ENCODE data around the gene SPRED2. TPM values are rescaled to one million over a fixed set of nuclear protein-coding genes. Genes with fewer than 3 reads are reported as not detected.

The SPRED2 gene
- total RNA-seq, 4 donors from 2014 or later: 8.4 to 34.8 (median 29.7) TPM

DNA sequence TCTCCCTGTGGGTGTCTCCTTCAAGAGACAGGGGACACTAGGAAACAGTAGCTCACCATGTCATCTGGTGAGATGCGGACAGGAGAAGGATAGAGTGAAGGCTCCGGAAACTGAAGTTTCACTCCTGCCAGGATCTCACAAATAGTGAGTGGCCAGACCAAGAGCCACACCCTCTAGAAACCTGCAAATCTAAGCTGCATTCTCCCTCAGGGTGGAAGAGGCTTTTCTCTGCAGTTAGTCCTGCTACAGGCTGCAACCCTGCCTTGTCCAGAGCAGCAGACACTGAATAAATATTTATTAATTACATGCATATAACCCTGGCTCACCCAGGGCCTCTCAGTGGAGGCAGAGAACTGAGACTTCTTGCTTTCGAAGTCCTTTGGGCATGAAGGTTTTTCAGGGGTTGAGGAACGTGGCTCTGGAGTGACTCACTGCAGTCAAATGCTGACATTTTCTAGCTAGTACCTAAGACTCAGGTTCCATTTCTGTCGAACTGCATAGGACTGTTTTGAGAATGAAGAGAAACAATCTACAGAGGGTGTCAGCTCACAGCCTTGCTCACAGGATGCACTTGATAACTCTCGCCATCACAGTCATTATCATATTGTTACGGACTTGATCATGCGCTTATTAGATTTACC lies 117.5 kb downstream of the SPRED2 start:
- H3K27ac ChIP-seq: no peak overlapping the region
- TF ChIP-seq EP300 (IDR thresholded peaks at IDR 0.05; ENCODE audit: low read depth): no peak
- no peak for TF ChIP-seq POLR2AphosphoS5 (IDR thresholded peaks at IDR 0.05)
- no peak for TF ChIP-seq POLR2A (IDR thresholded peaks at IDR 0.05)
- TF ChIP-seq, protein P1, sequence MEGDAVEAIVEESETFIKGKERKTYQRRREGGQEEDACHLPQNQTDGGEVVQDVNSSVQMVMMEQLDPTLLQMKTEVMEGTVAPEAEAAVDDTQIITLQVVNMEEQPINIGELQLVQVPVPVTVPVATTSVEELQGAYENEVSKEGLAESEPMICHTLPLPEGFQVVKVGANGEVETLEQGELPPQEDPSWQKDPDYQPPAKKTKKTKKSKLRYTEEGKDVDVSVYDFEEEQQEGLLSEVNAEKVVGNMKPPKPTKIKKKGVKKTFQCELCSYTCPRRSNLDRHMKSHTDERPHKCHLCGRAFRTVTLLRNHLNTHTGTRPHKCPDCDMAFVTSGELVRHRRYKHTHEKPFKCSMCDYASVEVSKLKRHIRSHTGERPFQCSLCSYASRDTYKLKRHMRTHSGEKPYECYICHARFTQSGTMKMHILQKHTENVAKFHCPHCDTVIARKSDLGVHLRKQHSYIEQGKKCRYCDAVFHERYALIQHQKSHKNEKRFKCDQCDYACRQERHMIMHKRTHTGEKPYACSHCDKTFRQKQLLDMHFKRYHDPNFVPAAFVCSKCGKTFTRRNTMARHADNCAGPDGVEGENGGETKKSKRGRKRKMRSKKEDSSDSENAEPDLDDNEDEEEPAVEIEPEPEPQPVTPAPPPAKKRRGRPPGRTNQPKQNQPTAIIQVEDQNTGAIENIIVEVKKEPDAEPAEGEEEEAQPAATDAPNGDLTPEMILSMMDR (IDR thresholded peaks at IDR 0.05): no peak
- peaks cover 0 to 9% (median 4%) of the 10 kb centered on the region in 4 donors for H3K36me3 ChIP-seq
- H3K27me3 ChIP-seq: no peaks in the 10 kb centered on the region
- H3K4me1 ChIP-seq: peaks cover 0 to 7% (median 2%) of the 10 kb centered on the region in 4 donors
- intact Hi-C loops (cut with DNase I; ENCODE audit: low total_unique reads): no loop called here
- H3K9me3 ChIP-seq: no peaks in the 10 kb centered on the region
- no peak overlapping the region for H3K4me3 ChIP-seq
- in situ Hi-C loops (cut with MboI; ENCODE audit: low pct_ligation_motif_present in 1 of 4, low pct_unique_long_range_greater_than_20kb in 1 of 4, low sequenced_read_pairs in 3 of 4): no loop called here
- 83 to 96% methylated on average over 4 to 8 of the region's 8 CpGs for WGBS, 2 donors (ENCODE audit: low coverage in 1 of 2)
- no peak for DNase-seq

DNA sequence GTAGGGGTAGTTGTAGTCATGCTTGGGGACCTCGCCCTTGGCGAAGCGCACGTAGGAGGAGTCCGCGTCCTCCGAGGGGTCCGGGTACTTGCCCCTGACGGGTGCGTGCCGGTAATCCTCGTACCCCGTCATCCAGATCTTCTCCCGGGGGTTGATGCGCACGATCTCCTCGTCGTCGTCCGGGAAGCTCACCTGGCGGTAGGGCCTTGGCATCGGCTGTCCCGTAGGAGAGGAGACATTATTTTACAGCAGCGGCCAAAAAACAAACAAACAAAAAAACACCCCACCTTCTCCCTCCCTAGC lies 118.5 kb downstream of the SPRED2 start:
- intact Hi-C loops (cut with DNase I; ENCODE audit: low total_unique reads): no loop called here
- DNase-seq: no peak
- H3K27me3 ChIP-seq: no peaks in the 10 kb centered on the region
- H3K4me1 ChIP-seq: peaks cover 0 to 6% (median 2%) of the 10 kb centered on the region in 4 donors
- 98% methylated on average over 24 of the region's 24 CpGs; no CpG with 5 or more reads in 1 of the 2 donors for WGBS, 2 donors (ENCODE audit: low coverage in 1 of 2)
- peaks cover 0 to 9% (median 4%) of the 10 kb centered on the region in 4 donors for H3K36me3 ChIP-seq
- in situ Hi-C loops (cut with MboI; ENCODE audit: low pct_ligation_motif_present in 1 of 4, low pct_unique_long_range_greater_than_20kb in 1 of 4, low sequenced_read_pairs in 3 of 4): no loop called here
- no peaks in the 10 kb centered on the region for H3K9me3 ChIP-seq
- no peak overlapping the region for H3K27ac ChIP-seq
- TF ChIP-seq, protein P1 (IDR thresholded peaks at IDR 0.05): no peak
- TF ChIP-seq POLR2AphosphoS5 (IDR thresholded peaks at IDR 0.05) (no peak), POLR2A (IDR thresholded peaks at IDR 0.05) (no peak), EP300 (IDR thresholded peaks at IDR 0.05; ENCODE audit: low read depth) (no peak)
- H3K4me3 ChIP-seq: no peak overlapping the region

DNA sequence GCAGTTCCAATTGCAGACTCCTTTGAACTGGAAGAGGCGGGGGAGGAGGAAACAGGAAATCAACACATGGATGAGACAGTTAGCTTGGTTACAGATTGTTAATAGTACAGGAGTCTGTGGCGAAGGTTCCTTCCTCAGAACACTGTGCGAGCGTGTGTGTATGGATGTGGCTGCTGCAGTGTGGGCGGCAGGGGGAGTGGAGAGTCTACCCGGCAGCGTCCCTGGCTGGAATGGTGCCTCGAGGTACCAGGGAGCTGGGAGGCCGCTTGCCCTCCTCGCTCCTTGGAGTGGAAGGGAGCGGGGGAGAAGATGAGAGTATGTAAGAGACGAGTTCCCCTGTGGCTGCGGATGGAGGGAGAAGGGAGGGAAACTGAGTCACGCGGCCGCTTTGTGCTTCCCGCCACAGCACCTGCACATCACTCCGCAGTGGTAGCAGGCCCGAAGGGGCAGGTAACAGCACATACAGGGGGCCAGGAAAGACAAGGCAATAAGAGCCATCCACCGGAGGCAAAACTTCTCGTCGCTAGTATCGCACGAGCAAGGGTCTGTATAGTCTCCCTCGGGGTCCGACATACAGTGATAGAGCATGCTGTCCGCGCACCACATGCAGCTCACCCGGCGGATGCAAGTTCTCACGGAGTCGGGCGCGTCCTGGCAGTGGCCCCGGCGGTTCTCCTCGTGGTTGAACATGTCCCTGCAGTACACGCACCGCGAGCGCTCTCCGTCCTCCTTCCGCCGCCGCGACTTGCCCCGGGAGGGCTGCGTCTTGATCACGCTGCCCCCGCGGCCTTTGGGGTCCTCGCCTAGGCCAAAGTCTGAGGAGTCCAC lies 119.1 kb downstream of the SPRED2 start:
- in situ Hi-C loops (cut with MboI; ENCODE audit: low pct_ligation_motif_present in 1 of 4, low pct_unique_long_range_greater_than_20kb in 1 of 4, low sequenced_read_pairs in 3 of 4): no loop called here

DNA sequence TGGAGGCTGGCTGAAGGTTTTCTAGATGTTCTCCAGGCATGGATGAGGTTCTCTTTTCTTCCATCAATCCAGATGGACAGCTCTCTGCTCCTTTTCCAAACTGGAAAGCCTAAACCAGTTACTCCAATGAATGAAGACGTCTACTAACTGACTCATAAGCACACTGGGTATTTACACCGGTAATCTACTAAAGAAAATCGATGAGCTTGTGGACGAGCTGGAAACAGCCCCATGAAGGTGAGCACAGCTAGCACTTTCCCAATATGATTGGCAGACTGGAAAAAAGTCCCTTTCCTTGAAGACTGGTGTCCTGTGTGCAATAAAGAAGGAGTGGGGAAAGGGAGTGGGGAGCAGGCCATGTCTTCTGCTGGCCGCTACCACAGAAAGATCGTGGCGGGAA lies 120.8 kb downstream of the SPRED2 start:
- Histone ChIP-seq H3K27ac (peak overlapping the region in 1 of 4 donors; percentile 42), H3K36me3 (peaks cover 0 to 9% (median 4%) of the 10 kb centered on the region in 4 donors), H3K27me3 (no peaks in the 10 kb centered on the region), H3K9me3 (no peaks in the 10 kb centered on the region), H3K4me1 (peaks cover 0 to 6% (median 2%) of the 10 kb centered on the region in 4 donors), H3K4me3 (no peak overlapping the region)
- no peak for DNase-seq
- TF ChIP-seq POLR2AphosphoS5 (IDR thresholded peaks at IDR 0.05) (no peak), POLR2A (IDR thresholded peaks at IDR 0.05) (no peak), EP300 (IDR thresholded peaks at IDR 0.05; ENCODE audit: low read depth) (no peak)
- TF ChIP-seq, protein P1 (IDR thresholded peaks at IDR 0.05): no peak
- in situ Hi-C loops (cut with MboI; ENCODE audit: low pct_ligation_motif_present in 1 of 4, low pct_unique_long_range_greater_than_20kb in 1 of 4, low sequenced_read_pairs in 3 of 4) (no loop called here), intact Hi-C loops (cut with DNase I; ENCODE audit: low total_unique reads) (no loop called here)
- WGBS, 2 donors (ENCODE audit: low coverage in 1 of 2): 95% methylated on average over 7 of the region's 7 CpGs

More for the DNA sequence above, 119.1 kb downstream of the SPRED2 start:
- intact Hi-C loops (cut with DNase I; ENCODE audit: low total_unique reads): no loop called here
- DNase-seq: no peak
- WGBS, 2 donors (ENCODE audit: low coverage in 1 of 2): 93 to 100% methylated on average over 1 to 52 of the region's 52 CpGs
- peaks cover 0 to 9% (median 4%) of the 10 kb centered on the region in 4 donors for H3K36me3 ChIP-seq
- no peaks in the 10 kb centered on the region for H3K27me3 ChIP-seq
- no peak overlapping the region for H3K27ac ChIP-seq
- H3K4me1 ChIP-seq: peaks cover 0 to 6% (median 2%) of the 10 kb centered on the region in 4 donors
- TF ChIP-seq POLR2A (IDR thresholded peaks at IDR 0.05) (no peak), POLR2AphosphoS5 (IDR thresholded peaks at IDR 0.05) (no peak), EP300 (IDR thresholded peaks at IDR 0.05; ENCODE audit: low read depth) (no peak)
- TF ChIP-seq, protein P1 (IDR thresholded peaks at IDR 0.05): no peak
- no peaks in the 10 kb centered on the region for H3K9me3 ChIP-seq
- H3K4me3 ChIP-seq: no peak overlapping the region
